Endothelial cell of umbilical vein (primary cell): ENCODE measurements around the gene ZDHHC17. TPM values are rescaled to one million over a fixed set of nuclear protein-coding genes. Genes with fewer than 3 reads are reported as not detected.

Experiments
- BruUV-seq: library from RNA; stranded (reverse); fragments of 400-500 nt; replicated peaks from 2 replicates; lab custom pipeline; 2021; lab: Mats Ljungman, UMichigan
- CTCF ChIA-PET: fragments of 300-600, 350-600 bp; sonication (Branson Sonifier 250); formaldehyde crosslinking; loops from one replicate; lab custom pipeline; 2021; ENCODE audit warnings: antibody characterized with exemption, inconsistent platforms; lab: Charles Lee
- POLR2A ChIA-PET: fragments of 300-600, 350-600 bp; sonication (Branson Sonifier 250); formaldehyde crosslinking; loops from one replicate; lab custom pipeline; 2021; ENCODE audit warnings: antibody characterized with exemption, inconsistent platforms; lab: Charles Lee
- DNase-seq: peaks from one replicate; pipeline ENCODE4 v3.0.0-alpha.2; 2011; ENCODE audit warnings: low read depth, low spot score
- FAIRE-seq: peaks from 2 replicates; lab custom pipeline; 2011; peaks lifted over from hg19 to GRCh38; lab: Jason Lieb, UNC
- H2AFZ ChIP-seq: 2 replicates; pipeline ENCODE4 v1.6.0; 2012; ENCODE audit warnings: low read depth, low read length, control low read depth, inconsistent platforms
- H3K27ac ChIP-seq: 2 replicates; pipeline ENCODE4 v1.5.1; 2011; ENCODE audit warnings: low read depth, mild to moderate bottlenecking, control low read depth, low read length, moderate library complexity; ENCODE audit not compliant: insufficient read depth
- H3K27me3 ChIP-seq, 2 experiments: 2 replicates each; pipeline versions ENCODE4 v1.6.0 to v1.6.1; 2011; ENCODE audit warnings: low read length in 2 of 2, mixed read lengths in 1 of 2; ENCODE audit not compliant: control insufficient read depth in 2 of 2, insufficient read depth in 2 of 2
- H3K36me3 ChIP-seq, 2 experiments: 2 replicates in 1 of 2; 3 replicates in 1 of 2; pipeline ENCODE4 v1.5.1; 2011; ENCODE audit warnings: low read length in 2 of 2, mild to moderate bottlenecking in 1 of 2, moderate library complexity in 1 of 2; ENCODE audit not compliant: control insufficient read depth in 2 of 2, insufficient read depth in 2 of 2; ENCODE audit errors: extremely low read depth in 1 of 2
- H3K4me1 ChIP-seq: 3 replicates; pipeline ENCODE4 v1.5.1; 2011; ENCODE audit warnings: mild to moderate bottlenecking, low read length; ENCODE audit not compliant: control insufficient read depth, insufficient read depth; ENCODE audit errors: extremely low read depth
- H3K4me2 ChIP-seq: 2 replicates; pipeline ENCODE4 v1.6.1; 2011; ENCODE audit warnings: low read length, control low read depth, mixed read lengths; ENCODE audit not compliant: insufficient read depth
- H3K4me3 ChIP-seq, 3 experiments: fragments of 200-600 bp in 1 of 3; sonication (generic), shearing (Covaris generic) in 1 of 3; replicated peaks in 1 of 3; 2 replicates each; pipeline ENCODE4 v1.5.1; 2011 to 2016; ENCODE audit warnings: control low read depth in 3 of 3, low read length in 3 of 3, mild to moderate bottlenecking in 2 of 3, inconsistent platforms in 1 of 3, low read depth in 1 of 3, moderate library complexity in 1 of 3; ENCODE audit not compliant: insufficient read depth in 1 of 3
- H3K79me2 ChIP-seq: 2 replicates; pipeline ENCODE4 v1.6.0; 2012; ENCODE audit warnings: low read length, inconsistent platforms; ENCODE audit not compliant: control insufficient read depth, insufficient read depth
- H3K9ac ChIP-seq: replicated peaks from 2 replicates; pipeline ENCODE3; 2011; ENCODE audit warnings: low read length, control low read depth; ENCODE audit not compliant: insufficient read depth; ENCODE audit errors: extremely low read depth
- H3K9me1 ChIP-seq: replicated peaks from 3 replicates; pipeline ENCODE4 v1.6.0; 2011; ENCODE audit warnings: mild to moderate bottlenecking, low read length; ENCODE audit not compliant: control insufficient read depth, insufficient read depth; ENCODE audit errors: extremely low read depth
- H3K9me3 ChIP-seq: replicated peaks from 2 replicates; pipeline ENCODE4 v1.5.1; 2012; ENCODE audit warnings: low read length, inconsistent platforms; ENCODE audit not compliant: control insufficient read depth, insufficient read depth
- H4K20me1 ChIP-seq: replicated peaks from 2 replicates; pipeline ENCODE3; 2011; ENCODE audit warnings: mild to moderate bottlenecking, low read length; ENCODE audit not compliant: control insufficient read depth, insufficient read depth; ENCODE audit errors: extremely low read depth
- EZH2 ChIP-seq: IDR thresholded peaks from 2 replicates; pipeline ENCODE4 v1.6.1; 2012; ENCODE audit warnings: borderline replicate concordance, low read depth, mild to moderate bottlenecking, moderate library complexity, low read length, inconsistent platforms; ENCODE audit not compliant: severe bottlenecking
- FOS ChIP-seq: IDR thresholded peaks from 2 replicates; pipeline ENCODE4 v1.6.1; 2011; ENCODE audit warnings: mild to moderate bottlenecking, low read length, moderate library complexity, borderline replicate concordance; ENCODE audit not compliant: insufficient read depth
- GATA2 ChIP-seq: IDR thresholded peaks from 2 replicates; pipeline ENCODE4 v1.7.0; 2011; ENCODE audit warnings: low read depth, mild to moderate bottlenecking, moderate library complexity, mixed read lengths, low read length; ENCODE audit not compliant: insufficient read length, insufficient read depth
- JUN ChIP-seq: IDR thresholded peaks from 2 replicates; pipeline ENCODE4 v1.6.1; 2011; ENCODE audit warnings: borderline replicate concordance, low read depth; ENCODE audit not compliant: insufficient read length, insufficient read depth
- MYC ChIP-seq: IDR thresholded peaks from one replicate; pipeline ENCODE4 v1.6.1; 2011; ENCODE audit warnings: mild to moderate bottlenecking, low read depth, low read length
- POLR2A ChIP-seq: IDR thresholded peaks from 2 replicates; pipeline ENCODE4 v1.6.1; 2012; ENCODE audit warnings: low read depth, mild to moderate bottlenecking, control low read depth, low read length
- POLR2AphosphoS5 ChIP-seq: IDR thresholded peaks from 2 replicates; pipeline ENCODE4 v1.6.1; 2012; ENCODE audit warnings: low read depth, mild to moderate bottlenecking, control low read depth, low read length, moderate library complexity; ENCODE audit not compliant: insufficient read depth
- dilution Hi-C: fragments of 300-500 bp; cut with MboI; formaldehyde crosslinking; loops from one replicate; pipeline ENCODE4 v1.15.0; 2019; ENCODE audit warnings: low sequenced_read_pairs; ENCODE audit not compliant: extremely low pct_ligation_motif_present
- intact Hi-C: fragments of 100-400 bp; cut with micrococcal nuclease; formaldehyde crosslinking; loops from one replicate; pipeline ENCODE4 v1.10.0; 2022
- polyA plus RNA-seq, 4 experiments: library from polyadenylated mRNA; depleted of rRNA in 3 of 4; stranded (reverse) in 3 of 4; unstranded in 1 of 4; fragments of >200 nt; gene quantifications; 2 replicates each; pipeline versions ENCODE4 v1.2.1 to v1.2.3, GENCODE V29; 2011 to 2012; ENCODE audit warnings: missing spikeins in 1 of 4
- total RNA-seq: library from RNA; stranded (reverse); gene quantifications from 2 replicates; pipeline ENCODE4 v1.2.3, GENCODE V29; 2021
- TF ChIP-seq, protein P1 (sequence below), 2 donors: IDR thresholded peaks; 1 replicate in 1 of 2; 2 replicates in 1 of 2; pipeline ENCODE4 v1.5.1; 2011; ENCODE audit warnings: low read length in 2 of 2, mild to moderate bottlenecking in 2 of 2, moderate library complexity in 2 of 2, control low read depth in 1 of 2, inconsistent platforms in 1 of 2, low read depth in 1 of 2; ENCODE audit not compliant: insufficient read depth in 1 of 2; ENCODE audit errors: extremely low read depth in 1 of 2
- TF ChIP-seq, protein P2 (sequence below): IDR thresholded peaks from 2 replicates; pipeline ENCODE4 v1.6.1; 2011; ENCODE audit not compliant: insufficient read depth, insufficient read length

Gene ZDHHC17
- total and polyA plus RNA-seq, 2 donors (not counting 3 experiments of a cell fraction or from before 2014, with no cell fraction given), result 21.2 to 26.9 TPM

DNA sequence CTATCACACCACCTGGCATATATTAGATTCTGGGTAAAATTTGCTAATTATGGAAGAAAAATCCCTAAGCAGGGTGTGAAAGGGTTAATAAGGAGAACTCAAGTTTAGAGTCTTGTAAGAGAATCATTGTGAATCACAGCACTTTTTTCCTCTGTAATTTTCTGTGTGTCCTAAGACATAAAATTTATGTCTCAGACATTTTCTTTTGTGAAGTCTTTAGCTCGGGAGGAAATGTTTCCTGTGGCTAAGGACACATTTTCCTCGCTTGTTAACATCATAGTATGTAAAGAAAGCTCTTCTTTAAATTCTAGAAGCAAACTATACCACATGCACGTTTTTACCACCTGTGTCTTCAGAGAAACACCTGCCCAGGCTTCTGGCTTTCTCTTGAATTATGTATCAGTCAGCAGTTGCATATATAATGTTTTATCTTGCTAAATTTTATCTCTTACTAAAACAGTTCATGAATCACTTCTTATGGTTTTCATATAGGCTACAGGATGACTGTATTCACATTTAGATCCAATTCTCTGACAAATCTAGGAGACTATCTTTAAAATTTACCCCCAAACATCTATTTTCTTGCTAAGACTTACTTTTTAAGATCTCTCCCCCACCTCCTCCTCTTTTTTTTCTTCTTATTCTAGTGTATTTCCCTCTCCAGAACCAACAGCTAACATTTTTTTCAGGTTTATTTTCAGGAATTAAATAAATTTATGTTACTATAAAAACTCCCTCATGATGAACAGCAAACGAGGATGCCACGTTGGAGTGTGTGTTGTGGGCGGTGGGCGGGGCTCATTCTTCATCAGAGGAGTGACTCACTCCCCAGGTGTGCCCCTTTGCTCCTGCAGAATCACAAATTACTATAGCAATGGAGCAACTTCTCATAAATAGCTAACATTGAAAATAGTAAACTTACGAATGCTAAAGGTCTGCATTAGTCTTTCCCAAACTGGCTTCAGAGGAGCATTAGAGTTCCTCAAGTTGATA is 126.5 kb downstream of the ZDHHC17 start:
- dilution Hi-C loops (no loop called here), intact Hi-C loops (no loop called here)
- Histone ChIP-seq H3K9me1 (no peaks in the 10 kb centered on the region), H3K79me2 (no peaks in the 10 kb centered on the region), H3K27me3 (peaks cover 0 to 3% of the 10 kb centered on the region in 2 experiments), H3K27ac (no peak overlapping the region), H3K9me3 (no peaks in the 10 kb centered on the region), H3K9ac (no peak overlapping the region), H3K4me3 (no peak overlapping the region), H4K20me1 (no peaks in the 10 kb centered on the region), H3K4me2 (no peak overlapping the region), H3K36me3 (no peaks in the 10 kb centered on the region), H2AFZ (no peak overlapping the region), H3K4me1 (no peaks in the 10 kb centered on the region)
- FAIRE-seq (no peak), DNase-seq (no peak)
- CTCF ChIA-PET, result interaction anchor here (1.0 kb wide), 1 partner anchor 13 kb away, joined by 4 read pairs; no protein-coding TSS in a partner anchor
- BruUV-seq, result no TSS peak
- no peak for TF ChIP-seq FOS
- TF ChIP-seq, protein P1, sequence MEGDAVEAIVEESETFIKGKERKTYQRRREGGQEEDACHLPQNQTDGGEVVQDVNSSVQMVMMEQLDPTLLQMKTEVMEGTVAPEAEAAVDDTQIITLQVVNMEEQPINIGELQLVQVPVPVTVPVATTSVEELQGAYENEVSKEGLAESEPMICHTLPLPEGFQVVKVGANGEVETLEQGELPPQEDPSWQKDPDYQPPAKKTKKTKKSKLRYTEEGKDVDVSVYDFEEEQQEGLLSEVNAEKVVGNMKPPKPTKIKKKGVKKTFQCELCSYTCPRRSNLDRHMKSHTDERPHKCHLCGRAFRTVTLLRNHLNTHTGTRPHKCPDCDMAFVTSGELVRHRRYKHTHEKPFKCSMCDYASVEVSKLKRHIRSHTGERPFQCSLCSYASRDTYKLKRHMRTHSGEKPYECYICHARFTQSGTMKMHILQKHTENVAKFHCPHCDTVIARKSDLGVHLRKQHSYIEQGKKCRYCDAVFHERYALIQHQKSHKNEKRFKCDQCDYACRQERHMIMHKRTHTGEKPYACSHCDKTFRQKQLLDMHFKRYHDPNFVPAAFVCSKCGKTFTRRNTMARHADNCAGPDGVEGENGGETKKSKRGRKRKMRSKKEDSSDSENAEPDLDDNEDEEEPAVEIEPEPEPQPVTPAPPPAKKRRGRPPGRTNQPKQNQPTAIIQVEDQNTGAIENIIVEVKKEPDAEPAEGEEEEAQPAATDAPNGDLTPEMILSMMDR (IDR thresholded peaks at IDR 0.05; ENCODE audit: extremely low read depth in 1 of 2, insufficient read depth in 1 of 2, low read depth in 1 of 2, low read length in 2 of 2), result no peak
- TF ChIP-seq MYC, result no peak
- TF ChIP-seq JUN, result no peak
- TF ChIP-seq, protein P2, sequence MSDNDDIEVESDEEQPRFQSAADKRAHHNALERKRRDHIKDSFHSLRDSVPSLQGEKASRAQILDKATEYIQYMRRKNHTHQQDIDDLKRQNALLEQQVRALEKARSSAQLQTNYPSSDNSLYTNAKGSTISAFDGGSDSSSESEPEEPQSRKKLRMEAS, result no peak
- no peak for TF ChIP-seq POLR2A
- no peak for TF ChIP-seq GATA2
- TF ChIP-seq POLR2AphosphoS5, result no peak
- TF ChIP-seq EZH2, result no peak
- POLR2A ChIA-PET, result no interaction called here
